WTC11 (cell line): Measurements from ENCODE around the gene TOM1L2.

Experiments
- ELF4 ChIP-seq: sonication (generic); formaldehyde crosslinking; IDR thresholded peaks from 2 replicates; pipeline ENCODE4 v1.8.1; 2022; ENCODE audit warnings: low read depth, mild to moderate bottlenecking, moderate library complexity, missing genetic modification reagents
- ESRRA ChIP-seq: sonication (generic); formaldehyde crosslinking; IDR thresholded peaks from 2 replicates; pipeline ENCODE4 v1.8.1; 2022; ENCODE audit warnings: mild to moderate bottlenecking, missing genetic modification reagents, borderline replicate concordance

- TF ChIP-seq ELF4 (CRISPR knock-in tag) (no peak), ESRRA (no peak)
Measured at GRCh38 chr17:17938388-17939107, 33.7 kb downstream of the TOM1L2 start.
